HG03135 (cell line): ENCODE measurements around the gene ZBTB11.
A peak's percentile ranks its signal among the peaks of the same experiment; 100 is the strongest.
"Not testable (repeated sequence)": the region's sequence is repeated elsewhere in the genome, so short reads cannot be mapped to it uniquely, and the experiment has no call there.

Experiments
- ATAC-seq: cut with Tn5 transposase; IDR thresholded peaks from one replicate; pipeline ENCODE4 v1.9.1; 2021; ENCODE audit warnings: mild to moderate bottlenecking, moderate library complexity; ENCODE audit not compliant: unreplicated experiment

ZBTB11 gene

GRCh38 chr3:101643861-101644613 lies 32.9 kb downstream of the ZBTB11 start:
- ATAC-seq: peak; percentile 56

GRCh38 chr3:101643009-101643844 lies 33.7 kb downstream of the ZBTB11 start:
- ATAC-seq: no peak

GRCh38 chr3:101642441-101642840 lies 34.5 kb downstream of the ZBTB11 start:
- ATAC-seq: no peak

DNA sequence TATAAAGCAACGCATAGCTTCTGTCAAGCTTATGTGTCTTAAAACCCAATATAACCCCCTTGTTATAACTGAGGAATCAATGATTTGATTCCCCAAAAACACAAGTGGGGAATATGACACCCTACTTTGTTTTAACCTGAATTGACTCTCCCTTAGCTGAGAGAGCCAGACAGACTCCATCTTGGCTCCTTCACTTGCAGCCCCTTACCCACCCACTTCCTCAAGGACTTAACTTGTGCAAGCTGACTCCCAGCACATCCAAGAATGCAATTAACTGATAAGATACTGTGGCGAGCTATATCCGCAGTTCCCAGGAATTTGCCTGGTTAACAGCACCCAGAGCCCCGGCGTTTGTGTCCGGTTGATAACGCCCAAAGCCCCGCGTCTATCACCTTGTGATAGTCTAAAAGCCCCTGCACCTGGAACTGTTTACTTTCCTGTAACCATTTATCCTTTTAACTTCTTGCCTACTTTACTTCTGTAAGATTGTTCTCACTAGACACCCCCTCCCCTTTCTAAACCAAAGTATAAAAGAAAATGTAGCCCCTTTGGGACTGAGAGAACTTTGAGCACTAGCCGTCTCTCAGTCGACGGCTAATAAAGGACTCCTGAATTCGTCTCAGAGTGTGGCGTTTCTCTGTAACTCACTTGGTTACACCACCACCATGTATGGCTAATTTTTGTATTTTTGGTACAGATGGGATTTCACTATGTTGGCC lies 35.4 kb downstream of the ZBTB11 start:
- not testable (repeated sequence) for ATAC-seq

DNA sequence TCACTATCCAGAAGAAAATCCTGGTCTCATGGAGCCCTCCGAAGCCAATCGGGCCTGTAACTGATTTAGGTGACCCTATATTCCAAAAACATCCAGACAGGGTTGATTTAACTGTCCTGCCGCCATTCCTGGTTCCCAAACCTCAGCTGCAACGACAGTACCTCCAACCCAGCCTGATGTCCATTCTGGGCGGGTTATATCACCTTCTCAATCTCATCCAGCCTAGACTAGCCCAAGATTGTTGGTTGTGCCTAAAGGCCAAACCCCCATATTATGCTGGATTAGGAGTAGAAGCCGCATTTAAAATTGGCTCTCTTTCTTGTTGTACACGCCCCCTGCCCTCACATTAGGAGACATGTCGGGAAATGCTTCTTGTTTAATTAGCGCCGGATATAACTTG lies 36.7 kb downstream of the ZBTB11 start:
- ATAC-seq: no peak

DNA sequence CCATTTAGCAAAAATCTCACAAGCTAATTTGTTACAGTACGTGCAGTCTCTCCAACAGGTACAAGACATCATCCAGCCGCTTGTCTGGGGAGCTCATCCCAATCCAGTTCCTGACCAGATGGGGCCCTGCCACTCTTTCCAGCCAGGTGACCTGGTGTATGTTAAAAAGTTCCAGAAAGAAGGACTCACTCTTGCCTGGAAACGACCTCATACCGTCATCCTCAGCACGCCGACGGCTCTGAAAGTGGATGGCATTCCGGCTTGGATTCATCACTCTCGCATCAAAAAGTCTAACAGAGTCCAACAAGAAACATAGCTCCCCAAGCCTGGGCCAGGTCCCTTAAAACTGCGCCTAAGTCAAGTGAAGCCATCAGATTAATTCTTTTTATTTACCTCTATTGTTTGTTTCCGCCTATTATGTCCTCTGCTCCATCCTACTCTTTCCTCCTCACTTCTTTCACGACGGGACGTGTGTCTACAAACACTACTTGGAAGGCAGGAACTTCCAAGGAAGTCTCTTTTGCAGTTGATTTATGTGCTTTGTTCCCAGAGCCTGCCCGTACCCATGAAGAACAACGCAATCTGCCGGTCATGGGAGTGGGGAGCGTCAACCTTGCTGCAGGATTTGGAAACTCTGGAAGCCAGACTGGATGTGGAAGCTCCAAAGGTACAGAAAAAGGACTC lies 37.5 kb downstream of the ZBTB11 start:
- no peak for ATAC-seq

GRCh38 chr3:101638261-101638745 lies 38.6 kb downstream of the ZBTB11 start:
- no peak for ATAC-seq

DNA sequence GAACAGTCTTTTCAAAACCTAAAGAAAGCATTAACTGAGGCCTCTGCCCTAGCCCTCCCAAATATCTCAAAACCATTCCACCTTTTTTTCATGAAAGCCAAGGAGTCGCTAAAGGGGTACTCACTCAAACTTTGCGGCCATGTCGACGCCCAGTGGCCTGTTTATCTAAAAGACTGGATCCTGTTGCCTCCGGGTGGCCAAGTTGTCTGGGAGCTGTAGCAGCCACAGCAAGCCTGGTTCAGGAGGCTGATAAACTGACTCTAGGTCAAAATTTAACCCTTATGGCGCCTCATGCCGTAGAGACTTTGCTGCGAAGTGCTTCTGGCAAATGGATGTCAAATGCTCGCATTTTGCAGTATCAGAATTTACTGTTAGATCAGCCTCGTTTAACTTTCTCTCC lies 39.5 kb downstream of the ZBTB11 start:
- no peak for ATAC-seq

DNA sequence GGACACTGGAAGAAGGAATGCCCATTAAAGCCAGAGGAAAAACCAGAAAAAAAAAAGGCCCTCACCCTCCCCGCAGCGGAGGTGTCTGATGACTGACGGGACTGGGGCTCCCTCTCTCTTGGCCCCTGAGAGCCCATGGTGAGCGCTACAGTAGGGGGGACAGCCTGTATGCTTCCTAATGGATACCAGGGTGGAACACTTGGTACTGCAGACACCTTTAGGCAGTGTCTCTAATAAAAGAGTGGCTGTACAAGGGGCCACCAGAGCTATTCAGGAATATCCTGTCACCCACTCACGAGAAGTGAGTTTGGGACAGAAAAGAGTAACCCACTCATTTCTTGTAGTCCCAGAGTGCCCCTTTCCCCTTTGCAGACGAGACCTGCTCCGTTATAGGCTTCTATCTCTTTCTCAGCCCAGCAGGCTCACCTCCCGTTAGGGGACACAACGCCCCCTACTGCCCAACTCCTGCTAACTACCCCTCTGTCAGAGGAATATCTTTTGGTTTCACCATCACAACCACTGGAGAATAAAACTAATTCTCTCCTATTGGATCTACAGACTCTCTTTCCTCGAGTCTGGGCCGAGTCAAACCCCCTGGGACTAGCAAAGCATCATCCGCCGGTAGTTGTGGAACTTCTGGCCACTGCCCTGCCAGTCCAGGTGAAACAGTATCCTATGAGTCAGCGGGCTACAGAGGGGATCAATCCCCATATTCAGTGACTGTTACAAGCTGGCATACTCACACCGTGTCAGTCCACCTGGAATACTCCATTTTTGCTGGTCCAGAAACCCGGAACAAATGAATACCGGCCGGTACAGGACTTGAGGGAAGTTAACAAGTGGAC lies 40.8 kb downstream of the ZBTB11 start:
- ATAC-seq: peak; percentile 90

GRCh38 chr3:101635345-101635744 lies 41.6 kb downstream of the ZBTB11 start:
- ATAC-seq: no peak

- no peak for ATAC-seq
Measured at GRCh38 chr3:101634591-101635196, 42.2 kb downstream of the ZBTB11 start.

DNA sequence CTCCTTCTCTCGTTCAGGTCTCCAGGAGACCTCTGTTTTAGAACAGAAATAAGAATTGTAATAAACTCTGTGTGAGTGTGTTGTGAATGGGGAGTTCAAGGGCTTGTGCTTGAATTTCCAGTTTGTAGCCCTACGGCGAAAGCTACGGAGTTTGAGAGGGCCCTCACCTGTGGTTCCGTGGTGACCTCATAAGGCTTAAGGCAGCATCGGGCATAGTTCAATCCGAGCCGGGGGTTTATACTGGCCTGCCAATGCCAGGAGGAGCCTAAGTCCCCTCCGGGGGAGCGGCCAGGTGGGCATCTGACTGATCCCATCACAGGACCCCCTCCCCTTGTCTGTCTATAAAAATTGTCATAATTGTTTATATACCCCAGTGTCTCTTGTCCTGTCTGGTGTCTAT lies 43.7 kb downstream of the ZBTB11 start:
- no peak for ATAC-seq

DNA sequence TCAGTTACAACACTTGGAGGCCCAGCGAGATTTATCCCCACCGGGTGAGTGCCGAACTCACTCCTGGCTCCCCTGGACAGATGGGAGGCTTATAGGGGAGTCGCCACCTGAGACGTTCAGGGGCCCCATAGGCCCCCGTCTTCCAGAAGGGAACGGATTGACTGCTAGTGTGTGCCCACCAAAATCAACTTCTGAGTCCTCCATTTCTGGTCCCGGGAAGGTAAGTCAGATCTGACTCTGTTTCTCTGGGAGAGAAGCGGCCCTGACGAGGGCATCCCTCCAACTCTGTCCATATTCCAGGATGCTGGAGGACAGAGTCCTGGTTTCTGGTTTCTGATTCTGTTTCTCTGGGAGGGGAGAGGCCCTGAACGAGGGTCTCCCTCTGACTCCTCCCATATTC lies 44.3 kb downstream of the ZBTB11 start:
- no peak for ATAC-seq

DNA sequence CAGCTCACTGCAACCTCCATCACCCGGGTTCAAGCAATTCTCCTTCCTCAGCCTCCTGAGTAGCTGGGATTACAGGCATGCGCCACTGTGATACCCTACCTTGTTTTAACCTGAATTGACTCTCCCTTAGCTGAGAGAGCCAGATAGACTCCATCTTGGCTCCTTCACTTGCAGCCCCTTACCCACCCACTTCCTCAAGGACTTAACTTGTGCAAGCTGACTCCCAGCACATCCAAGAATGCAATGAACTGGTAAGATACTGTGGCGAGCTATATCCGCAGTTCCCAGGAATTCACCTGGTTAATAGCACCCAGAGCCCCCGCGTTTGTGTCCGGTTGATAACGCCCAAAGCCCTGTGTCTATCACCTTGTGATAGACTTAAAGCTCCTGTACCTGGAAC lies 45.0 kb downstream of the ZBTB11 start:
- ATAC-seq: not testable (repeated sequence)

- ATAC-seq: no peak
Measured at GRCh38 chr3:101631098-101631796, 45.7 kb downstream of the ZBTB11 start.

- ATAC-seq: no peak
Measured at GRCh38 chr3:101629219-101629618, 47.7 kb downstream of the ZBTB11 start.

DNA sequence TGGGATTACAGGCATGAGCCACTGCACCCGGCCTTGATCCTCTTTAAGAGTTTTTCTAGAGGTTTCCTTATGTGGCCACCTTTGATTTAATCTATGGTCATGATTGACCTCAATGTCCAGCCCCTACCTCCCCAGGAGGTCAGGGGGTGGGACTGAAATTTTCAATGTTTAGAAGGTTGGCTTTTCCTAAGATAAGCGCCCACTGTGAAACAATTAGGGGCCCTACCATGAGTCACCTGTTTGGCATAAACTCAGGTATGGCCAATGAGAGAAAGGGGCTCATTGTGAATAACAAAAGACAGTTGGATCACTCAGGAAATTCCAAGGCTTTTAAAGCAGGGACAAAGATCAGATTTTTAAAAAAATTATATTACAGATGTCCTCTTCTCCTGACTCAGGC lies 51.1 kb downstream of the ZBTB11 start:
- ATAC-seq: no peak

GRCh38 chr3:101624857-101625256 lies 52.1 kb downstream of the ZBTB11 start:
- no peak for ATAC-seq

GRCh38 chr3:101623656-101624055 lies 53.3 kb downstream of the ZBTB11 start:
- no peak for ATAC-seq
